ENCODE measurements around the gene ADAMTS19.
A peak's percentile ranks its signal among the peaks of the same experiment; 100 is the strongest.

Gene ADAMTS19

DNA sequence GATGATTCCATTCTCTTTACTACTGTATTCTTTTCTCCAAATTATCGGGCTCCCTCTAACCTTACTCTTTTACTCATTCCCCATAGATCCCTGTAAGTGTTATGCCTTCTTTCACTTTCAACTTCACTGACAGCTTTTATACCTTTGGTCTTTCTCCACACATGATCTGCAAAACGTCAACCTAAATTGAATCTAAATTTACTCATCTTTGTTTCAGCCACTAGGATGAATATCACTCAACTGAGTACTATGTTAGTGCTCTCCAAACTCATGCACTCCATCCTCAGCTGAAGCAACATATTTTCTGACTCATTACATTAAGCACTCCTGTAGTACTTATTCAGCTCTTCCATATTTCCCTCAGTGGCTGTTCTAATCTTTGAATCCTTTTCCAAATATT lies 133.4 kb downstream of the ADAMTS19 start:
- TF ChIP-seq, protein P1, sequence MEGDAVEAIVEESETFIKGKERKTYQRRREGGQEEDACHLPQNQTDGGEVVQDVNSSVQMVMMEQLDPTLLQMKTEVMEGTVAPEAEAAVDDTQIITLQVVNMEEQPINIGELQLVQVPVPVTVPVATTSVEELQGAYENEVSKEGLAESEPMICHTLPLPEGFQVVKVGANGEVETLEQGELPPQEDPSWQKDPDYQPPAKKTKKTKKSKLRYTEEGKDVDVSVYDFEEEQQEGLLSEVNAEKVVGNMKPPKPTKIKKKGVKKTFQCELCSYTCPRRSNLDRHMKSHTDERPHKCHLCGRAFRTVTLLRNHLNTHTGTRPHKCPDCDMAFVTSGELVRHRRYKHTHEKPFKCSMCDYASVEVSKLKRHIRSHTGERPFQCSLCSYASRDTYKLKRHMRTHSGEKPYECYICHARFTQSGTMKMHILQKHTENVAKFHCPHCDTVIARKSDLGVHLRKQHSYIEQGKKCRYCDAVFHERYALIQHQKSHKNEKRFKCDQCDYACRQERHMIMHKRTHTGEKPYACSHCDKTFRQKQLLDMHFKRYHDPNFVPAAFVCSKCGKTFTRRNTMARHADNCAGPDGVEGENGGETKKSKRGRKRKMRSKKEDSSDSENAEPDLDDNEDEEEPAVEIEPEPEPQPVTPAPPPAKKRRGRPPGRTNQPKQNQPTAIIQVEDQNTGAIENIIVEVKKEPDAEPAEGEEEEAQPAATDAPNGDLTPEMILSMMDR (IDR thresholded peaks at IDR 0.05; ENCODE audit: poor library complexity, severe bottlenecking) = no peak
- Histone ChIP-seq H3K9me3 (ENCODE audit: severe bottlenecking) (no peaks in the 10 kb centered on the region), H3K4me3 (ENCODE audit: severe bottlenecking) (no peak overlapping the region), H3K4me1 (ENCODE audit: insufficient read depth, poor library complexity, severe bottlenecking) (no peaks in the 10 kb centered on the region), H3K27me3 (ENCODE audit: insufficient read depth, poor library complexity, severe bottlenecking) (peaks cover 3% of the 10 kb centered on the region), H3K36me3 (ENCODE audit: low read depth) (no peaks in the 10 kb centered on the region), H3K27ac (ENCODE audit: poor library complexity, severe bottlenecking) (no peak overlapping the region)
- DNase-seq (ENCODE audit: low spot score) = no peak
- 0 out of 3 replicates have a peak, but pooled peaks have one; percentile 42 for ATAC-seq (ENCODE audit: low read depth)

- TF ChIP-seq, protein P1 (IDR thresholded peaks at IDR 0.05; ENCODE audit: poor library complexity, severe bottlenecking) = no peak
- Histone ChIP-seq H3K36me3 (ENCODE audit: low read depth) (no peaks in the 10 kb centered on the region), H3K27ac (ENCODE audit: poor library complexity, severe bottlenecking) (no peak overlapping the region), H3K27me3 (ENCODE audit: insufficient read depth, poor library complexity, severe bottlenecking) (no peaks in the 10 kb centered on the region), H3K4me1 (ENCODE audit: insufficient read depth, poor library complexity, severe bottlenecking) (no peaks in the 10 kb centered on the region), H3K9me3 (ENCODE audit: severe bottlenecking) (no peaks in the 10 kb centered on the region), H3K4me3 (ENCODE audit: severe bottlenecking) (no peak overlapping the region)
- no peak for ATAC-seq (ENCODE audit: low read depth)
- DNase-seq (ENCODE audit: low spot score) = no peak
Measured at GRCh38 chr5:129601576-129601975, 141.5 kb downstream of the ADAMTS19 start.

DNA sequence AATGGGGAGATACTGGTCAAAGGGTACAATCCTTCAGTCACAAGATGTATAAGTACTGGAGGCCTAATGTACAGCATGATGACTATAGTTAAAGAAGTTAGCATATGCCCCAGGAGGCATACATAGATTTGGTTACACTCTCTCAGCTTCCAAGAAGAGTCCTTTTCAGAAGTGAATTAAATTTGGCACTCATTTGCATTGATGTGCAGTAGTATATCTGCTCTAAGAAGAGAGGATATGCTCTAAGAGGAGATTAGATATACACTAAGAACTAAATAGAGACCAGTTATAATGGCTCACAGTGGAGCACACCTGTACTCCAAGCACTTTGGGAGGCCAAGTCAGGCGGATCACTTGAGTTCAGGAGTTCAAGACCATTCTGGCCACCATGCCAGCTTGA lies 148.3 kb downstream of the ADAMTS19 start:
- no peaks in the 10 kb centered on the region for H3K27me3 ChIP-seq (ENCODE audit: insufficient read depth, poor library complexity, severe bottlenecking)
- TF ChIP-seq, protein P1 (IDR thresholded peaks at IDR 0.05; ENCODE audit: poor library complexity, severe bottlenecking) = no peak
- no peak for ATAC-seq (ENCODE audit: low read depth)
- H3K9me3 ChIP-seq (ENCODE audit: severe bottlenecking) = no peaks in the 10 kb centered on the region
- no peak overlapping the region for H3K4me3 ChIP-seq (ENCODE audit: severe bottlenecking)
- no peak for DNase-seq (ENCODE audit: low spot score)
- H3K27ac ChIP-seq (ENCODE audit: poor library complexity, severe bottlenecking) = no peak overlapping the region
- no peaks in the 10 kb centered on the region for H3K4me1 ChIP-seq (ENCODE audit: insufficient read depth, poor library complexity, severe bottlenecking)
- H3K36me3 ChIP-seq (ENCODE audit: low read depth) = no peaks in the 10 kb centered on the region

GRCh38 chr5:129609710-129610109 lies 149.6 kb downstream of the ADAMTS19 start:
- ATAC-seq (ENCODE audit: low read depth) (no peak), DNase-seq (ENCODE audit: low spot score) (no peak)
- H3K27me3 ChIP-seq (ENCODE audit: insufficient read depth, poor library complexity, severe bottlenecking) = no peaks in the 10 kb centered on the region
- H3K4me3 ChIP-seq (ENCODE audit: severe bottlenecking) = no peak overlapping the region
- TF ChIP-seq, protein P1 (IDR thresholded peaks at IDR 0.05; ENCODE audit: poor library complexity, severe bottlenecking) = no peak
- H3K9me3 ChIP-seq (ENCODE audit: severe bottlenecking) = no peaks in the 10 kb centered on the region
- no peaks in the 10 kb centered on the region for H3K36me3 ChIP-seq (ENCODE audit: low read depth)
- H3K27ac ChIP-seq (ENCODE audit: poor library complexity, severe bottlenecking) = no peak overlapping the region
- no peaks in the 10 kb centered on the region for H3K4me1 ChIP-seq (ENCODE audit: insufficient read depth, poor library complexity, severe bottlenecking)

DNA sequence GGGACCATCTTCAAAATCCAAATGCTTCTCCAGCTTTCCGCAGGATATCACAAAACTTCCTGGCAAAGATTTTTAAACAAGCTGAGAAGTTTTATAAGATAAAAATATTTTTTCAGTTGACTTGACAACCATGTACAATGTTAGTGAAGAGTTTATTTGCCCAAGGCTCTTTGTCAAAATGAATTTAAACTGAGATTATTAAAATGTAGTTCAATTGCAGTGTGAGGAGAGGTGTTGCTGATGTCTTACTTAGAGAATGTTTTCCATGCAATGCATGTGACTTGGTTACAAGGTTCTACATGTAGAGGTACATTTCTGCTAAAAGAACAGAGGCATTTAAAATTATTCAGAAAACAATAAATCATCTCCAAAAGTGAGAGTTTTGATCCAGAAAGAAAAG lies 156.4 kb downstream of the ADAMTS19 start:
- Histone ChIP-seq H3K4me1 (ENCODE audit: insufficient read depth, poor library complexity, severe bottlenecking) (no peaks in the 10 kb centered on the region), H3K36me3 (ENCODE audit: low read depth) (no peaks in the 10 kb centered on the region), H3K27ac (ENCODE audit: poor library complexity, severe bottlenecking) (no peak overlapping the region), H3K4me3 (ENCODE audit: severe bottlenecking) (no peak overlapping the region), H3K9me3 (ENCODE audit: severe bottlenecking) (no peaks in the 10 kb centered on the region), H3K27me3 (ENCODE audit: insufficient read depth, poor library complexity, severe bottlenecking) (peaks cover 4% of the 10 kb centered on the region)
- TF ChIP-seq, protein P1 (IDR thresholded peaks at IDR 0.05; ENCODE audit: poor library complexity, severe bottlenecking) = no peak
- no peak for DNase-seq (ENCODE audit: low spot score)
- no peak for ATAC-seq (ENCODE audit: low read depth)

Data from RWPE2 (cell line).